Neural cell (in vitro differentiated cells): ENCODE measurements around the gene PRADC1. TPM values are rescaled to one million over a fixed set of nuclear protein-coding genes. Genes with fewer than 3 reads are reported as not detected.

ENCODE experiments used
- H2AFZ ChIP-seq: fragments of 200-600, 300-800 bp; sonication (generic), shearing (Covaris generic); 2 replicates; pipeline ENCODE4 v1.6.0; 2014; ENCODE audit warnings: low read depth, mild to moderate bottlenecking, antibody characterized with exemption, low read length, moderate library complexity
- H3F3A ChIP-seq: fragments of 200-600 bp; shearing (Covaris generic); 2 replicates; pipeline ENCODE4 v1.6.1; 2016; ENCODE audit warnings: mild to moderate bottlenecking, moderate library complexity, mixed read lengths, antibody characterized with exemption, low read length; ENCODE audit not compliant: insufficient read depth, poor library complexity, severe bottlenecking
- H3K27ac ChIP-seq: fragments of 200-600, 300-800 bp; sonication (generic), shearing (Covaris generic); 2 replicates; pipeline ENCODE4 v1.5.1; 2014; ENCODE audit warnings: mild to moderate bottlenecking, low read length, moderate library complexity
- H3K27me3 ChIP-seq: fragments of 300-800, 200-600 bp; sonication (generic), shearing (Covaris generic); 2 replicates; pipeline ENCODE4 v1.6.0; 2014; ENCODE audit warnings: mild to moderate bottlenecking, low read depth, low read length, moderate library complexity; ENCODE audit not compliant: insufficient read depth
- H3K36me3 ChIP-seq: fragments of 300-800, 200-600 bp; sonication (generic), shearing (Covaris generic); 2 replicates; pipeline ENCODE4 v1.5.1; 2014; ENCODE audit warnings: mild to moderate bottlenecking, antibody characterized with exemption, low read length, moderate library complexity; ENCODE audit not compliant: insufficient read depth
- H3K4me2 ChIP-seq: fragments of 300-800, 200-600 bp; sonication (generic), shearing (Covaris generic); 2 replicates; pipeline ENCODE4 v1.6.0; 2014; ENCODE audit warnings: mild to moderate bottlenecking, low read length
- H3K4me3 ChIP-seq: fragments of 300-800, 200-600 bp; sonication (generic), shearing (Covaris generic); 2 replicates; pipeline ENCODE4 v1.5.1; 2014; ENCODE audit warnings: mild to moderate bottlenecking, low read length, moderate library complexity
- H3K79me2 ChIP-seq: fragments of 200-600 bp; shearing (Covaris generic); replicated peaks from 2 replicates; pipeline ENCODE4 v1.6.0; 2014; ENCODE audit warnings: mild to moderate bottlenecking, low read length, moderate library complexity; ENCODE audit not compliant: insufficient read depth
- H3K9ac ChIP-seq: fragments of 300-800, 200-600 bp; sonication (generic), shearing (Covaris generic); 2 replicates; pipeline ENCODE4 v1.6.1; 2016; ENCODE audit warnings: mild to moderate bottlenecking, low read length, mixed read lengths
- H3K9me2 ChIP-seq: fragments of 200-600 bp; shearing (Covaris generic); 2 replicates; pipeline ENCODE4 v1.6.1; 2016; ENCODE audit warnings: mild to moderate bottlenecking, low read length, mixed read lengths; ENCODE audit not compliant: insufficient read depth
- H3K9me3 ChIP-seq: fragments of 200-600, 300-800 bp; sonication (generic), shearing (Covaris generic); 2 replicates; pipeline ENCODE4 v1.6.1; 2016; ENCODE audit warnings: mild to moderate bottlenecking, mixed run types, low read length, moderate library complexity, mixed read lengths
- H4K20me1 ChIP-seq: fragments of 200-600 bp; shearing (Covaris generic); 2 replicates; pipeline ENCODE4 v1.6.1; 2016; ENCODE audit warnings: mild to moderate bottlenecking, mixed run types; ENCODE audit not compliant: insufficient read depth
- EZH2 ChIP-seq: fragments of 200-600, 300-800 bp; shearing (Covaris generic), sonication (generic); IDR thresholded peaks from 2 replicates; pipeline ENCODE4 v1.6.1; 2014; ENCODE audit warnings: antibody characterized with exemption, low read length, borderline replicate concordance, mild to moderate bottlenecking; ENCODE audit not compliant: insufficient read depth, poor library complexity, severe bottlenecking
- MXI1 ChIP-seq: fragments of 450-650 bp; conservative IDR thresholded peaks from 2 replicates; pipeline ENCODE4 v1.6.1; 2014; ENCODE audit warnings: antibody characterized with exemption, mild to moderate bottlenecking; ENCODE audit not compliant: poor library complexity, severe bottlenecking
- POLR2AphosphoS5 ChIP-seq: IDR thresholded peaks from 2 replicates; pipeline ENCODE4 v1.6.1; 2012
- RAD21 ChIP-seq: fragments of 450-650 bp; conservative IDR thresholded peaks from 2 replicates; pipeline ENCODE4 v1.6.1; 2014; ENCODE audit warnings: antibody characterized with exemption, mild to moderate bottlenecking, moderate library complexity
- TAF1 ChIP-seq: IDR thresholded peaks from 2 replicates; pipeline ENCODE4 v1.6.1; 2012; ENCODE audit warnings: low read depth
- polyA plus RNA-seq: library from polyadenylated mRNA; depleted of rRNA; stranded (reverse); fragments of >200 nt; gene quantifications from 2 replicates; pipeline ENCODE4 v1.2.3, GENCODE V29; 2014
- TF ChIP-seq, protein P1 (sequence below): IDR thresholded peaks from 2 replicates; pipeline ENCODE4 v1.6.1; 2012; ENCODE audit warnings: borderline replicate concordance

PRADC1 gene
- polyA plus RNA-seq, 1 donor from 2014 or later: 36.5 TPM

DNA sequence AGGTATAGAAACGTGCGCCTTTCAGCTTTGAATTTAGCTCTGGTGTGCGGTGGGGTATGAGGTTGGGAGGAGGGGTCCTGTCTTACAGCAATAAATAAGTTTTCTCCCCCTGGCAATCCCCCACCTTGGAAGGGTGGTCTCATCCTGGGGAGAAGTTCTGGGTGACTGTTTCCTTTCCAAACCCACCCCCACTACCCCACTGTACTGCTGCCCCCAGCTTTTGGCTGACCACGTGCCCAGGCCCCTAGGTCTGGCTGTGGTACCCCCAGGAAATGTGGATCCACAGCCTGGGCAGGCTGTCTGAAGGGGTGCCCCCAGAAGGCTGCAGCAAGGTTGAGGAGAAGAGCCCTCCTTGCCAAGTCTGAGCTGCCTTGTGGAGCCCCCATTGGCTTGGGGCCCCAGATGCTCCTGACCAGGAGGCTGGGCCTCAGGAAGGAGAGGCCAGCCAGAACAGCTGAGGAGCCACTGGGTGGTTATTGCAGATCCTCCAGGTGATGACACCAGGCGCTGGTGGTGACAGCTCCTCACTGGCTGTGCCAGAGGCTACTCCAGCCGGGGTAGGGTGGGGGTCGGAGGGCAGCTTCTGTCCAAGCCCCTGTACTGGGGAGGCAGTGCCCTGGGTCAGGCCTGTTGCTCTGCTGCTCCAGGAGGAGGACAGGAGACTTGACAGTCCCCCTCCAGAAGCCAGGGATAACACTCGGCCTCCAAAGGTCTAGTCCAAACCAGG, 25.3 kb upstream of the PRADC1 start:
- Histone ChIP-seq H3K27me3 (no peaks in the 10 kb centered on the region), H3K27ac (no peak overlapping the region), H3K9ac (no peak overlapping the region), H3K36me3 (peaks cover 4% of the 10 kb centered on the region), H3F3A (no peaks in the 10 kb centered on the region), H4K20me1 (no peaks in the 10 kb centered on the region), H2AFZ (no peak overlapping the region), H3K4me3 (no peak overlapping the region), H3K9me2 (no peaks in the 10 kb centered on the region), H3K9me3 (no peaks in the 10 kb centered on the region), H3K79me2 (no peaks in the 10 kb centered on the region), H3K4me2 (no peak overlapping the region)
- TF ChIP-seq TAF1: no peak
- TF ChIP-seq EZH2: no peak
- TF ChIP-seq RAD21: no peak
- no peak for TF ChIP-seq MXI1
- TF ChIP-seq, protein P1, sequence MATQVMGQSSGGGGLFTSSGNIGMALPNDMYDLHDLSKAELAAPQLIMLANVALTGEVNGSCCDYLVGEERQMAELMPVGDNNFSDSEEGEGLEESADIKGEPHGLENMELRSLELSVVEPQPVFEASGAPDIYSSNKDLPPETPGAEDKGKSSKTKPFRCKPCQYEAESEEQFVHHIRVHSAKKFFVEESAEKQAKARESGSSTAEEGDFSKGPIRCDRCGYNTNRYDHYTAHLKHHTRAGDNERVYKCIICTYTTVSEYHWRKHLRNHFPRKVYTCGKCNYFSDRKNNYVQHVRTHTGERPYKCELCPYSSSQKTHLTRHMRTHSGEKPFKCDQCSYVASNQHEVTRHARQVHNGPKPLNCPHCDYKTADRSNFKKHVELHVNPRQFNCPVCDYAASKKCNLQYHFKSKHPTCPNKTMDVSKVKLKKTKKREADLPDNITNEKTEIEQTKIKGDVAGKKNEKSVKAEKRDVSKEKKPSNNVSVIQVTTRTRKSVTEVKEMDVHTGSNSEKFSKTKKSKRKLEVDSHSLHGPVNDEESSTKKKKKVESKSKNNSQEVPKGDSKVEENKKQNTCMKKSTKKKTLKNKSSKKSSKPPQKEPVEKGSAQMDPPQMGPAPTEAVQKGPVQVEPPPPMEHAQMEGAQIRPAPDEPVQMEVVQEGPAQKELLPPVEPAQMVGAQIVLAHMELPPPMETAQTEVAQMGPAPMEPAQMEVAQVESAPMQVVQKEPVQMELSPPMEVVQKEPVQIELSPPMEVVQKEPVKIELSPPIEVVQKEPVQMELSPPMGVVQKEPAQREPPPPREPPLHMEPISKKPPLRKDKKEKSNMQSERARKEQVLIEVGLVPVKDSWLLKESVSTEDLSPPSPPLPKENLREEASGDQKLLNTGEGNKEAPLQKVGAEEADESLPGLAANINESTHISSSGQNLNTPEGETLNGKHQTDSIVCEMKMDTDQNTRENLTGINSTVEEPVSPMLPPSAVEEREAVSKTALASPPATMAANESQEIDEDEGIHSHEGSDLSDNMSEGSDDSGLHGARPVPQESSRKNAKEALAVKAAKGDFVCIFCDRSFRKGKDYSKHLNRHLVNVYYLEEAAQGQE: no peak
- no peak for TF ChIP-seq POLR2AphosphoS5

DNA sequence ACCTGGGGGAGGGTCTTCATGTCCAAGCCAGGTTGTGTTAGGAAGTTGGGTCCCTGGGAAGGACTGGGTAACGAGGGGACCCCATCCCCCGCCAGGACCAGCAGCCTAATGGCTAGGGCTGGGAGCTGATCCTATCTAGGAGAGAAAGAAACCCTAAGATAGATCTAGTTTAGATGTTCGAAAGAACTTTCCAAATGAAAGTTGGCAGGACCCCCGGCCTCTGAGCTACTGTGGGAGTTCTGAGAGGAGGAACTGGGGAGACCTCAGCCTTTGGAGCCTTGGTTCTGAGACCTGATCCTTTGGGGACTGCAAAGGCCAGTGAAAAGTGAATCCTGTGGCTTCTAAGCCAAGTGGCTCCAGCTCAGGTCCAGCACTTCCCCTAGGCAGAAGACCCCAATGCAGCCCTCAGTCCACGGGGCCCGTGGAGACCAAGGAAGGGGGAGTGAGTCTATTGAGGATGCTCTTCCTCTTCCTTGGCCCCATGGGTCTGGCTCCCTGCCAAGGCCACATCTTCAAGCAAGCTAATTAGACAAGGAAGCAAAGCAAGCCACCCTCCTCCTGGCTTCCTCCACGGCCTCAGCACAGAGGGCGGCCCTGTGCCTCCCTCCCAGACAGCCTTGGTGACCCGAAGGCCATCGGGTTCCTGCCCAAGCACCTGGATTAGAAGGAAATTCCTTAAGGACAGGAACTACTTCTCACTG, 24.5 kb upstream of the PRADC1 start:
- no peak overlapping the region for H3K9ac ChIP-seq
- no peaks in the 10 kb centered on the region for H3K79me2 ChIP-seq

More for the DNA sequence above, 24.5 kb upstream of the PRADC1 start:
- no peak overlapping the region for H2AFZ ChIP-seq
- no peaks in the 10 kb centered on the region for H3K27me3 ChIP-seq
- no peaks in the 10 kb centered on the region for H3K9me2 ChIP-seq
- H3K4me3 ChIP-seq: no peak overlapping the region
- H3K4me2 ChIP-seq: no peak overlapping the region
- TF ChIP-seq, protein P1: no peak
- TF ChIP-seq RAD21 (no peak), MXI1 (no peak), TAF1 (no peak), EZH2 (no peak), POLR2AphosphoS5 (no peak)
- H3K27ac ChIP-seq: no peak overlapping the region
- no peaks in the 10 kb centered on the region for H3K9me3 ChIP-seq
- H4K20me1 ChIP-seq: no peaks in the 10 kb centered on the region
- no peaks in the 10 kb centered on the region for H3F3A ChIP-seq
- peaks cover 7% of the 10 kb centered on the region for H3K36me3 ChIP-seq
